K562 (cell line): ENCODE measurements around the gene OR5AU1. TPM values are rescaled to one million over a fixed set of nuclear protein-coding genes. Genes with fewer than 3 reads are reported as not detected.

Experiments used
- CBFA2T2 ChIP-seq: fragments of 450-650 bp; conservative IDR thresholded peaks from 2 replicates; pipeline ENCODE4 v1.6.1; 2017; ENCODE audit warnings: mild to moderate bottlenecking
- CHCHD3 ChIP-seq: fragments of 250-450 bp; sonication (Bioruptor Pico); IDR thresholded peaks from 2 replicates; pipeline ENCODE4 v2.1.2; 2022; ENCODE audit warnings: mild to moderate bottlenecking
- DPF2 ChIP-seq: fragments of 450-650 bp; IDR thresholded peaks from 2 replicates; pipeline ENCODE4 v1.6.1; 2016
- EP300 ChIP-seq: IDR thresholded peaks from 2 replicates; pipeline ENCODE4 v1.6.1; 2012; ENCODE audit warnings: low read length, improper control_type of control experiment
- HIVEP1 ChIP-seq: fragments of 250-450 bp; sonication (Bioruptor Pico); IDR thresholded peaks from 2 replicates; pipeline ENCODE4 v1.4.0; 2020; ENCODE audit warnings: mild to moderate bottlenecking
- RBM17 ChIP-seq: fragments of 200-400 bp; formaldehyde crosslinking; IDR thresholded peaks from 2 replicates; pipeline ENCODE4 v1.6.1; 2017; ENCODE audit warnings: low read depth, mild to moderate bottlenecking, low read length, borderline replicate concordance
- SNIP1 ChIP-seq: fragments of 450-650 bp; IDR thresholded peaks from 2 replicates; pipeline ENCODE4 v1.7.1; 2017; ENCODE audit warnings: low read depth, mild to moderate bottlenecking
- SP2 ChIP-seq: IDR thresholded peaks from 2 replicates; pipeline ENCODE4 v1.6.1; 2011; ENCODE audit warnings: mild to moderate bottlenecking, low read depth, low read length, moderate library complexity; ENCODE audit not compliant: poor library complexity, severe bottlenecking; ENCODE audit errors: extremely low read depth
- SUPT5H ChIP-seq: fragments of 450-650 bp; IDR thresholded peaks from 2 replicates; pipeline ENCODE4 v1.6.1; 2016
- ZC3H4 ChIP-seq: sonication (generic); formaldehyde crosslinking; IDR thresholded peaks from 2 replicates; pipeline ENCODE4 v1.9.0; 2021; ENCODE audit warnings: missing genetic modification reagents, borderline replicate concordance
- ZKSCAN8 ChIP-seq: fragments of 200-800 bp; sonication (Bioruptor generic); IDR thresholded peaks from 2 replicates; pipeline ENCODE4 v1.6.1; 2016; ENCODE audit warnings: missing genetic modification characterization, missing compliant biosample characterization
- ZNF175 ChIP-seq: fragments of 200-800 bp; sonication (Bioruptor generic); IDR thresholded peaks from 2 replicates; pipeline ENCODE4 v1.6.1; 2016; ENCODE audit warnings: low read depth, mild to moderate bottlenecking, missing genetic modification characterization, missing compliant biosample characterization
- ZZZ3 ChIP-seq: fragments of 450-650 bp; IDR thresholded peaks from 2 replicates; pipeline ENCODE4 v1.6.1; 2016; ENCODE audit warnings: antibody characterized with exemption, mild to moderate bottlenecking, moderate library complexity
- polyA plus RNA-seq, 8 experiments: library from polyadenylated mRNA; depleted of rRNA in 4 of 8; stranded (reverse) in 5 of 8; unstranded in 3 of 8; fragments of >200 nt; fragmentation: Nextera tagmentation in 2 of 8; fragmentation: Illumina TruSeq in 1 of 8; extraction: Ambion mirVana in 2 of 8; extraction: Trizol in 1 of 8; gene quantifications; 2 replicates each; pipeline versions ENCODE4 v1.2.1 to v1.2.3, GENCODE V29; 2011 to 2014; ENCODE audit warnings: inconsistent platforms in 1 of 8, missing spikeins in 1 of 8
- total RNA-seq, 7 experiments: library from RNA; depleted of rRNA in 6 of 7; stranded (reverse); fragments of >200 nt in 6 of 7; fragmentation: Illumina TruSeq in 2 of 7; extraction: Trizol in 2 of 7; gene quantifications; 2 replicates each; pipeline versions ENCODE4 v1.2.1 to v1.2.3, GENCODE V29; 2011 to 2021; ENCODE audit warnings: low replicate concordance in 1 of 7
- TF ChIP-seq, protein P1 (sequence below): sonication (generic); formaldehyde crosslinking; IDR thresholded peaks from 2 replicates; pipeline ENCODE4 v1.8.0; 2023; ENCODE audit warnings: mild to moderate bottlenecking, missing genetic modification reagents
- TF ChIP-seq, protein P2 (sequence below): fragments of 450-650 bp; IDR thresholded peaks from 2 replicates; pipeline ENCODE4 v1.6.1; 2016; ENCODE audit warnings: mild to moderate bottlenecking
- TF ChIP-seq, protein P3 (sequence below): fragments of 450-650 bp; IDR thresholded peaks from 2 replicates; pipeline ENCODE4 v1.6.1; 2016
- TF ChIP-seq, protein P4 (sequence below): fragments of 450-650 bp; IDR thresholded peaks from one replicate; pipeline ENCODE4 v1.6.1; 2018; ENCODE audit warnings: mild to moderate bottlenecking, moderate library complexity; ENCODE audit not compliant: partially characterized antibody
- TF ChIP-seq, protein P5 (sequence below), 2 experiments: IDR thresholded peaks; 2 replicates each; pipeline ENCODE4 v1.6.1; 2012; ENCODE audit warnings: improper control_type of control experiment in 2 of 2, low read depth in 2 of 2, low read length in 2 of 2, borderline replicate concordance in 1 of 2

The OR5AU1 gene
- total and polyA plus RNA-seq, 9 of the 15 experiments (the other 6 are each of a cell fraction or from before 2014, with no cell fraction given) = not detected

DNA sequence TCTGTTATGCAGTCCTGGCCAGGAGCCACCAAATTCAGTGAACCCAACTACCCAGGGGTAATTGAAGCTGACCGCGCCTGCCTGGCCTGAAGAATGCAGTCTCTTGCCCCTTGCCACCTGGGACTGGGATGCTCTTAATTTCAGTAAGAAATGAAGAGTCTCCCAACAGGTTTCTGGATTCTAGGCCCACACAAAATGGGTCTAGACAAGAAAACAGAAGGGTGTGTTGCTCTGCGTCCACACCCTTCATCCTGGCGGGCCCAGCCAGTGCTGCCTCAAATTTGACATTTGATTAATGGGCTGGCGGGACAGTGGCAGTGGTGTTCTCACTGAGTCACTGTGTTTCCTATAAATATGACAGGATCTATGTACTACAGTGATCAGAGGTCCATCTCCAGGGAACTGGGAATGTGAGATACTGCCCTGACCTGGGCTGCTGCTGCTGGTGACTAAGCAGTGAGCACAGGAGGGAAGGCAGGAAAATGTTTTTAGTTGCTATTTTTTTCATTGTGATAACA lies 48.5 kb downstream of the OR5AU1 start (continued):
- TF ChIP-seq, protein P1, sequence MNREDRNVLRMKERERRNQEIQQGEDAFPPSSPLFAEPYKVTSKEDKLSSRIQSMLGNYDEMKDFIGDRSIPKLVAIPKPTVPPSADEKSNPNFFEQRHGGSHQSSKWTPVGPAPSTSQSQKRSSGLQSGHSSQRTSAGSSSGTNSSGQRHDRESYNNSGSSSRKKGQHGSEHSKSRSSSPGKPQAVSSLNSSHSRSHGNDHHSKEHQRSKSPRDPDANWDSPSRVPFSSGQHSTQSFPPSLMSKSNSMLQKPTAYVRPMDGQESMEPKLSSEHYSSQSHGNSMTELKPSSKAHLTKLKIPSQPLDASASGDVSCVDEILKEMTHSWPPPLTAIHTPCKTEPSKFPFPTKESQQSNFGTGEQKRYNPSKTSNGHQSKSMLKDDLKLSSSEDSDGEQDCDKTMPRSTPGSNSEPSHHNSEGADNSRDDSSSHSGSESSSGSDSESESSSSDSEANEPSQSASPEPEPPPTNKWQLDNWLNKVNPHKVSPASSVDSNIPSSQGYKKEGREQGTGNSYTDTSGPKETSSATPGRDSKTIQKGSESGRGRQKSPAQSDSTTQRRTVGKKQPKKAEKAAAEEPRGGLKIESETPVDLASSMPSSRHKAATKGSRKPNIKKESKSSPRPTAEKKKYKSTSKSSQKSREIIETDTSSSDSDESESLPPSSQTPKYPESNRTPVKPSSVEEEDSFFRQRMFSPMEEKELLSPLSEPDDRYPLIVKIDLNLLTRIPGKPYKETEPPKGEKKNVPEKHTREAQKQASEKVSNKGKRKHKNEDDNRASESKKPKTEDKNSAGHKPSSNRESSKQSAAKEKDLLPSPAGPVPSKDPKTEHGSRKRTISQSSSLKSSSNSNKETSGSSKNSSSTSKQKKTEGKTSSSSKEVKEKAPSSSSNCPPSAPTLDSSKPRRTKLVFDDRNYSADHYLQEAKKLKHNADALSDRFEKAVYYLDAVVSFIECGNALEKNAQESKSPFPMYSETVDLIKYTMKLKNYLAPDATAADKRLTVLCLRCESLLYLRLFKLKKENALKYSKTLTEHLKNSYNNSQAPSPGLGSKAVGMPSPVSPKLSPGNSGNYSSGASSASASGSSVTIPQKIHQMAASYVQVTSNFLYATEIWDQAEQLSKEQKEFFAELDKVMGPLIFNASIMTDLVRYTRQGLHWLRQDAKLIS (CRISPR knock-in tag) = no peak
- TF ChIP-seq CBFA2T2 = peak; percentile 55
- TF ChIP-seq ZNF175 (CRISPR knock-in tag) = 0 out of 2 replicates have a peak, but pooled peaks have one; percentile 26
- TF ChIP-seq DPF2 = peak; percentile 76
- no peak for TF ChIP-seq SNIP1
- no peak for TF ChIP-seq SP2
- TF ChIP-seq ZZZ3 = no peak
- TF ChIP-seq, protein P2, sequence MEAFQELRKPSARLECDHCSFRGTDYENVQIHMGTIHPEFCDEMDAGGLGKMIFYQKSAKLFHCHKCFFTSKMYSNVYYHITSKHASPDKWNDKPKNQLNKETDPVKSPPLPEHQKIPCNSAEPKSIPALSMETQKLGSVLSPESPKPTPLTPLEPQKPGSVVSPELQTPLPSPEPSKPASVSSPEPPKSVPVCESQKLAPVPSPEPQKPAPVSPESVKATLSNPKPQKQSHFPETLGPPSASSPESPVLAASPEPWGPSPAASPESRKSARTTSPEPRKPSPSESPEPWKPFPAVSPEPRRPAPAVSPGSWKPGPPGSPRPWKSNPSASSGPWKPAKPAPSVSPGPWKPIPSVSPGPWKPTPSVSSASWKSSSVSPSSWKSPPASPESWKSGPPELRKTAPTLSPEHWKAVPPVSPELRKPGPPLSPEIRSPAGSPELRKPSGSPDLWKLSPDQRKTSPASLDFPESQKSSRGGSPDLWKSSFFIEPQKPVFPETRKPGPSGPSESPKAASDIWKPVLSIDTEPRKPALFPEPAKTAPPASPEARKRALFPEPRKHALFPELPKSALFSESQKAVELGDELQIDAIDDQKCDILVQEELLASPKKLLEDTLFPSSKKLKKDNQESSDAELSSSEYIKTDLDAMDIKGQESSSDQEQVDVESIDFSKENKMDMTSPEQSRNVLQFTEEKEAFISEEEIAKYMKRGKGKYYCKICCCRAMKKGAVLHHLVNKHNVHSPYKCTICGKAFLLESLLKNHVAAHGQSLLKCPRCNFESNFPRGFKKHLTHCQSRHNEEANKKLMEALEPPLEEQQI = no peak
- TF ChIP-seq HIVEP1 (CRISPR knock-in tag) = no peak
- peak; percentile 48; the same call in 1 of the 2 replicates for TF ChIP-seq EP300
- TF ChIP-seq ZC3H4 (CRISPR knock-in tag) = no peak
- TF ChIP-seq CHCHD3 (CRISPR knock-in tag) = no peak
- no peak for TF ChIP-seq SUPT5H
- no peak for TF ChIP-seq RBM17
- TF ChIP-seq, protein P3, sequence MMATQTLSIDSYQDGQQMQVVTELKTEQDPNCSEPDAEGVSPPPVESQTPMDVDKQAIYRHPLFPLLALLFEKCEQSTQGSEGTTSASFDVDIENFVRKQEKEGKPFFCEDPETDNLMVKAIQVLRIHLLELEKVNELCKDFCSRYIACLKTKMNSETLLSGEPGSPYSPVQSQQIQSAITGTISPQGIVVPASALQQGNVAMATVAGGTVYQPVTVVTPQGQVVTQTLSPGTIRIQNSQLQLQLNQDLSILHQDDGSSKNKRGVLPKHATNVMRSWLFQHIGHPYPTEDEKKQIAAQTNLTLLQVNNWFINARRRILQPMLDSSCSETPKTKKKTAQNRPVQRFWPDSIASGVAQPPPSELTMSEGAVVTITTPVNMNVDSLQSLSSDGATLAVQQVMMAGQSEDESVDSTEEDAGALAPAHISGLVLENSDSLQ = peak; percentile 89
- TF ChIP-seq ZKSCAN8 (CRISPR knock-in tag) = 0 out of 2 replicates have a peak, but pooled peaks have one; percentile 22
- TF ChIP-seq, protein P4, sequence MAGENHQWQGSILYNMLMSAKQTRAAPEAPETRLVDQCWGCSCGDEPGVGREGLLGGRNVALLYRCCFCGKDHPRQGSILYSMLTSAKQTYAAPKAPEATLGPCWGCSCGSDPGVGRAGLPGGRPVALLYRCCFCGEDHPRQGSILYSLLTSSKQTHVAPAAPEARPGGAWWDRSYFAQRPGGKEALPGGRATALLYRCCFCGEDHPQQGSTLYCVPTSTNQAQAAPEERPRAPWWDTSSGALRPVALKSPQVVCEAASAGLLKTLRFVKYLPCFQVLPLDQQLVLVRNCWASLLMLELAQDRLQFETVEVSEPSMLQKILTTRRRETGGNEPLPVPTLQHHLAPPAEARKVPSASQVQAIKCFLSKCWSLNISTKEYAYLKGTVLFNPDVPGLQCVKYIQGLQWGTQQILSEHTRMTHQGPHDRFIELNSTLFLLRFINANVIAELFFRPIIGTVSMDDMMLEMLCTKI = no peak
- TF ChIP-seq, protein P5, sequence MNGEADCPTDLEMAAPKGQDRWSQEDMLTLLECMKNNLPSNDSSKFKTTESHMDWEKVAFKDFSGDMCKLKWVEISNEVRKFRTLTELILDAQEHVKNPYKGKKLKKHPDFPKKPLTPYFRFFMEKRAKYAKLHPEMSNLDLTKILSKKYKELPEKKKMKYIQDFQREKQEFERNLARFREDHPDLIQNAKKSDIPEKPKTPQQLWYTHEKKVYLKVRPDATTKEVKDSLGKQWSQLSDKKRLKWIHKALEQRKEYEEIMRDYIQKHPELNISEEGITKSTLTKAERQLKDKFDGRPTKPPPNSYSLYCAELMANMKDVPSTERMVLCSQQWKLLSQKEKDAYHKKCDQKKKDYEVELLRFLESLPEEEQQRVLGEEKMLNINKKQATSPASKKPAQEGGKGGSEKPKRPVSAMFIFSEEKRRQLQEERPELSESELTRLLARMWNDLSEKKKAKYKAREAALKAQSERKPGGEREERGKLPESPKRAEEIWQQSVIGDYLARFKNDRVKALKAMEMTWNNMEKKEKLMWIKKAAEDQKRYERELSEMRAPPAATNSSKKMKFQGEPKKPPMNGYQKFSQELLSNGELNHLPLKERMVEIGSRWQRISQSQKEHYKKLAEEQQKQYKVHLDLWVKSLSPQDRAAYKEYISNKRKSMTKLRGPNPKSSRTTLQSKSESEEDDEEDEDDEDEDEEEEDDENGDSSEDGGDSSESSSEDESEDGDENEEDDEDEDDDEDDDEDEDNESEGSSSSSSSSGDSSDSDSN (IDR thresholded peaks at IDR 0.05; ENCODE audit: borderline replicate concordance in 1 of 2, low read depth in 2 of 2, low read length in 2 of 2) = 0 out of 4 replicates have a peak, but pooled peaks of 1 of the 2 experiments have one; percentile 53
